ENCODE data around the gene INHBA.

The INHBA gene

DNA sequence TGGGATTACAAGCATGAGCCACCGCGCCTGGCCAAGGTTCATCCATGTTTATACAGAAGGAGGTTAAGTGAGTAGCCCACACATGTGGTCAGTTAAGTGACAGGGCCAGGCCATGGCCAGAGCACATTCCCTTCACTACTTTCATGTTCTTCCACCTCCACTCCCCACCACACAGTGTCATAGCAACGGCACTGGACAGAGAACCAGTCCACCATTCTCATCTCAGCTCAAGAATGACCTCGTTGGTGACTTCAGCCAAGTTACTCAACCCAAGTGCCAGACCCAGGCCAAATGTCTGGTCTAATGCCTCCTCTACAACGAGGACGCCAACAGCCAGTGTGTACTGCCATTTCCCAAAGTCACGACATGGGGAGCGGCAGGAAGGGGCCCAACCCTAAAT, 62.4 kb downstream of the INHBA start:
- TF ChIP-seq, protein P1, sequence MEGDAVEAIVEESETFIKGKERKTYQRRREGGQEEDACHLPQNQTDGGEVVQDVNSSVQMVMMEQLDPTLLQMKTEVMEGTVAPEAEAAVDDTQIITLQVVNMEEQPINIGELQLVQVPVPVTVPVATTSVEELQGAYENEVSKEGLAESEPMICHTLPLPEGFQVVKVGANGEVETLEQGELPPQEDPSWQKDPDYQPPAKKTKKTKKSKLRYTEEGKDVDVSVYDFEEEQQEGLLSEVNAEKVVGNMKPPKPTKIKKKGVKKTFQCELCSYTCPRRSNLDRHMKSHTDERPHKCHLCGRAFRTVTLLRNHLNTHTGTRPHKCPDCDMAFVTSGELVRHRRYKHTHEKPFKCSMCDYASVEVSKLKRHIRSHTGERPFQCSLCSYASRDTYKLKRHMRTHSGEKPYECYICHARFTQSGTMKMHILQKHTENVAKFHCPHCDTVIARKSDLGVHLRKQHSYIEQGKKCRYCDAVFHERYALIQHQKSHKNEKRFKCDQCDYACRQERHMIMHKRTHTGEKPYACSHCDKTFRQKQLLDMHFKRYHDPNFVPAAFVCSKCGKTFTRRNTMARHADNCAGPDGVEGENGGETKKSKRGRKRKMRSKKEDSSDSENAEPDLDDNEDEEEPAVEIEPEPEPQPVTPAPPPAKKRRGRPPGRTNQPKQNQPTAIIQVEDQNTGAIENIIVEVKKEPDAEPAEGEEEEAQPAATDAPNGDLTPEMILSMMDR (conservative IDR thresholded peaks at IDR 0.05), result no peak
- no peak overlapping the region for H3K27ac ChIP-seq

DNA sequence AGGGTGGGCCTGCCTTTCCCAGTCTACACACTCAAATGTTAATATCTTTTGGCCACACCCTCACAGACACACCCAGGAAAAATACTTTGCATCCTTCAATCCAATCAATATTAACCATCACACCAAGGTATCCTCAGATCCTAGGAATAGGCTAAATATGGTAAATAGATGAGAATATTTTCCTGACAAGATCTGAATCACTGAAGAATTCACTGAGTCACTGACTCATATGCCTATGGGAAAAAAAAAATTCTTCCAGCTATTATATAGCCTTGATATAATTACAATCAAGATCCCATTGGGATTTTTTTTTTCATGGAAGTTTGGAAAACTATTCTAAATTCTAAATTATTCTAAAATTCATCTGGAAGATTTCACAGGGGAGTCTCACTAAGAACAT, 65.8 kb downstream of the INHBA start:
- H3K27ac ChIP-seq, result no peak overlapping the region
- TF ChIP-seq, protein P1 (conservative IDR thresholded peaks at IDR 0.05), result no peak

Measured in VCaP (cell line).